Esophagus muscularis mucosa (tissue), 4 donors: ENCODE measurements around the gene KAT7.

Source experiments
- EP300 ChIP-seq: sonication (generic); formaldehyde crosslinking; IDR thresholded peaks from one replicate; pipeline ENCODE4 v1.6.1; 2017; ENCODE audit warnings: antibody characterized with exemption
- POLR2A ChIP-seq: fragments of 450-650 bp; IDR thresholded peaks from one replicate; pipeline ENCODE4 v1.6.1; 2017; ENCODE audit warnings: antibody characterized with exemption, moderate library complexity, mild to moderate bottlenecking, low read depth
- POLR2AphosphoS5 ChIP-seq, 2 donors: sonication (generic); formaldehyde crosslinking; IDR thresholded peaks; one replicate each; pipeline ENCODE4 v1.6.1; 2017; ENCODE audit warnings: antibody characterized with exemption in 2 of 2
- TF ChIP-seq, protein P1 (sequence below), 3 experiments: fragments of 200-600 bp in 2 of 3; fragments of 450-650 bp in 1 of 3; sonication (generic) in 2 of 3; IDR thresholded peaks; one replicate each; pipeline ENCODE4 v1.5.1; 2017 to 2019; ENCODE audit warnings: antibody characterized with exemption in 3 of 3, mild to moderate bottlenecking in 2 of 3, moderate library complexity in 1 of 3

DNA sequence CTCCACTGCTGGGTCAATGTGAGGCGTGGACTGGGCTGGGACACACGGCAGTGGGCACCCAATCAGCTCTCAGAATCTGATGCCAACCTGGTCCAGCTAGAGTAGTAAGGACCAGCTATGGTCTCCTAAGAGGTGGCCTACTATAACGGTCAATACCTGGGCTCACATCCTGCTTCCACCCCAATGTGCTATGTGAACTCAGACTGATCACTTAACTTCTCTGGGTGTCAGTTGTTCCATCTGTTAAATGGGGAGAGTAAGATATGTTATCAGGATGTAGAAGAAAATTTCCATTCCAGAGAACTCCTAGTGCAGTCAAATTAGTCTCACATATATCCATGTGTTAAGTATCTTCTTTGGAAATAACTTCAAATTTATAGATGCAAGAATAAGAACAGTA, 38.8 kb upstream of the KAT7 start:
- TF ChIP-seq POLR2AphosphoS5 (IDR thresholded peaks at IDR 0.05) (no peak), POLR2A (no peak), EP300 (no peak)
- TF ChIP-seq, protein P1, sequence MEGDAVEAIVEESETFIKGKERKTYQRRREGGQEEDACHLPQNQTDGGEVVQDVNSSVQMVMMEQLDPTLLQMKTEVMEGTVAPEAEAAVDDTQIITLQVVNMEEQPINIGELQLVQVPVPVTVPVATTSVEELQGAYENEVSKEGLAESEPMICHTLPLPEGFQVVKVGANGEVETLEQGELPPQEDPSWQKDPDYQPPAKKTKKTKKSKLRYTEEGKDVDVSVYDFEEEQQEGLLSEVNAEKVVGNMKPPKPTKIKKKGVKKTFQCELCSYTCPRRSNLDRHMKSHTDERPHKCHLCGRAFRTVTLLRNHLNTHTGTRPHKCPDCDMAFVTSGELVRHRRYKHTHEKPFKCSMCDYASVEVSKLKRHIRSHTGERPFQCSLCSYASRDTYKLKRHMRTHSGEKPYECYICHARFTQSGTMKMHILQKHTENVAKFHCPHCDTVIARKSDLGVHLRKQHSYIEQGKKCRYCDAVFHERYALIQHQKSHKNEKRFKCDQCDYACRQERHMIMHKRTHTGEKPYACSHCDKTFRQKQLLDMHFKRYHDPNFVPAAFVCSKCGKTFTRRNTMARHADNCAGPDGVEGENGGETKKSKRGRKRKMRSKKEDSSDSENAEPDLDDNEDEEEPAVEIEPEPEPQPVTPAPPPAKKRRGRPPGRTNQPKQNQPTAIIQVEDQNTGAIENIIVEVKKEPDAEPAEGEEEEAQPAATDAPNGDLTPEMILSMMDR (IDR thresholded peaks at IDR 0.05): no peak
